Endodermal cell (in vitro differentiated cells): ENCODE data around the gene THSD8. TPM values are rescaled to one million over a fixed set of nuclear protein-coding genes. Genes with fewer than 3 reads are reported as not detected.

ENCODE experiments used
- DNase-seq: peaks from one replicate; pipeline ENCODE4 v3.0.0-alpha.2; 2017
- H3K27ac ChIP-seq: 2 replicates; pipeline ENCODE4 v1.5.1; 2013; ENCODE audit warnings: mild to moderate bottlenecking, low read depth, low read length, moderate library complexity
- H3K27me3 ChIP-seq: 2 replicates; pipeline ENCODE4 v1.6.1; 2013; ENCODE audit warnings: mild to moderate bottlenecking, low read length, moderate library complexity; ENCODE audit not compliant: insufficient read depth, control insufficient read depth, poor library complexity, severe bottlenecking
- H3K36me3 ChIP-seq: 2 replicates; pipeline ENCODE4 v1.7.0; 2013; ENCODE audit warnings: mild to moderate bottlenecking, low read length, moderate library complexity; ENCODE audit not compliant: control insufficient read depth, insufficient read depth
- H3K4me1 ChIP-seq: one replicate; pipeline ENCODE4 v1.7.0; 2013; ENCODE audit warnings: low read length; ENCODE audit not compliant: control insufficient read depth, insufficient read depth
- H3K4me3 ChIP-seq: 2 replicates; pipeline ENCODE4 v1.5.1; 2013; ENCODE audit warnings: mild to moderate bottlenecking, low read length, moderate library complexity
- H3K9ac ChIP-seq: 2 replicates; pipeline ENCODE4 v1.6.1; 2013; ENCODE audit warnings: mild to moderate bottlenecking, low read length, moderate library complexity; ENCODE audit not compliant: poor library complexity, severe bottlenecking; ENCODE audit errors: extremely low read depth
- H3K9me3 ChIP-seq: 2 replicates; pipeline ENCODE4 v1.6.1; 2013; ENCODE audit warnings: mild to moderate bottlenecking, low read length, moderate library complexity; ENCODE audit not compliant: control insufficient read depth
- H3K27ac Mint-ChIP-seq: 2 replicates; pipeline ENCODE4 v1.8.0; 2020; ENCODE audit warnings: mixed read lengths
- H3K27me3 Mint-ChIP-seq: 2 replicates; pipeline ENCODE4 v1.8.0; 2021; ENCODE audit warnings: mild to moderate bottlenecking, mixed read lengths; ENCODE audit not compliant: insufficient read depth
- H3K36me3 Mint-ChIP-seq: 2 replicates; pipeline ENCODE4 v1.8.0; 2020; ENCODE audit warnings: low read depth, mixed read lengths
- H3K4me1 Mint-ChIP-seq: 2 replicates; pipeline ENCODE4 v1.8.0; 2020; ENCODE audit warnings: mixed read lengths
- H3K4me3 Mint-ChIP-seq: 2 replicates; pipeline ENCODE4 v1.8.0; 2020; ENCODE audit warnings: mild to moderate bottlenecking, moderate library complexity, mixed read lengths
- H3K9me3 Mint-ChIP-seq: 2 replicates; pipeline ENCODE4 v1.8.0; 2020; ENCODE audit warnings: mild to moderate bottlenecking, mixed read lengths
- WGBS, 2 experiments: methylation state at CpG; one replicate each; pipeline versions ENCODE4 v1.1.5 to v1.1.7; 2013; ENCODE audit warnings: missing lambda C conversion rate in 2 of 2, mixed read lengths in 1 of 2; ENCODE audit not compliant: insufficient coverage in 1 of 2, insufficient read length in 1 of 2; 5-methylcytosine and 5-hydroxymethylcytosine counted together
- total RNA-seq, 2 donors: library from RNA; stranded (reverse); fragmentation: NEBNext Ultra II Directional in 1 of 2; extraction: Animal tissue kit (Norgen Biotek cat#: 25700) in 1 of 2; gene quantifications; 2 replicates in 1 of 2; 3 replicates in 1 of 2; pipeline ENCODE4 v1.2.1, GENCODE V29; 2021
- TF ChIP-seq, protein P1 (sequence below): fragments of 200-600 bp; sonication (generic); conservative IDR thresholded peaks from 2 replicates; pipeline ENCODE4 v1.5.0; 2021; ENCODE audit warnings: antibody characterized with exemption, mild to moderate bottlenecking

THSD8 gene
- total RNA-seq, 2 donors from 2014 or later = 34.4 to 57.4 TPM

DNA sequence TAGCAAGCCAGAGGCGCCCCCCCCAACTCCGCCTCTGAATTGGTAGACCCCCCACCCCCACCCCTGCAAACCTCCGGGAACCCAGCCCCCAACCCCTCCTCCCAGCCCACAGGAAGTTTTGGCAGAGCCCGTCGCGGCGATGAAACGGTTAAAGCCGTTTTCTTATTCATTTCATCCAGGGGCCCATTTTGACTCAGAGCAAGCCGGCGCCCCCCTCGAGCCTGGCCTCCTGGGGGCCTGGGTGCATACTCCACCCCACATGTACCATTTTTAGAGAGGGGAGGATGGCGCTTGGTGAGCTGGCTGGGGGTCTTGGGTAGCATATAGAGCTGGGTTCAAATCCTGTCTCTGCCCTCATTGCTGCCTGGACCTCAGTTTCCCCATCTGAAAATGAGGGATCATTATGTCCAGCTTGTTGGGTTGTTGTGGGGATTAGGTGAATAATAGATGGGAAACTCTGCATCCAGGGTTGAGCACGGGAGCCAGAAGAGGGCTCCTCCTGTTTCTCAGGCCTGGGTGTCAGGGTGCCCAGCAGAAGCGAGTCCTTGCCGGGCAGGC, 18.5 kb upstream of the THSD8 start:
- no peak overlapping the region for H3K4me3 ChIP-seq
- no peaks in the 10 kb centered on the region for H3K9me3 ChIP-seq
- no peak overlapping the region for H3K9ac ChIP-seq
- peaks cover 4% of the 10 kb centered on the region for H3K4me1 ChIP-seq
- WGBS, 2 experiments = 43 to 45% methylated on average over 4 to 16 of the region's 16 CpGs
- Mint-ChIP-seq H3K36me3 (no peaks in the 10 kb centered on the region), H3K4me3 (peak overlapping the region; percentile 61), H3K9me3 (no peaks in the 10 kb centered on the region), H3K27me3 (no peaks in the 10 kb centered on the region), H3K27ac (no peak overlapping the region), H3K4me1 (peaks cover 15% of the 10 kb centered on the region)
- H3K27ac ChIP-seq = no peak overlapping the region
- no peaks in the 10 kb centered on the region for H3K36me3 ChIP-seq
- TF ChIP-seq, protein P1, sequence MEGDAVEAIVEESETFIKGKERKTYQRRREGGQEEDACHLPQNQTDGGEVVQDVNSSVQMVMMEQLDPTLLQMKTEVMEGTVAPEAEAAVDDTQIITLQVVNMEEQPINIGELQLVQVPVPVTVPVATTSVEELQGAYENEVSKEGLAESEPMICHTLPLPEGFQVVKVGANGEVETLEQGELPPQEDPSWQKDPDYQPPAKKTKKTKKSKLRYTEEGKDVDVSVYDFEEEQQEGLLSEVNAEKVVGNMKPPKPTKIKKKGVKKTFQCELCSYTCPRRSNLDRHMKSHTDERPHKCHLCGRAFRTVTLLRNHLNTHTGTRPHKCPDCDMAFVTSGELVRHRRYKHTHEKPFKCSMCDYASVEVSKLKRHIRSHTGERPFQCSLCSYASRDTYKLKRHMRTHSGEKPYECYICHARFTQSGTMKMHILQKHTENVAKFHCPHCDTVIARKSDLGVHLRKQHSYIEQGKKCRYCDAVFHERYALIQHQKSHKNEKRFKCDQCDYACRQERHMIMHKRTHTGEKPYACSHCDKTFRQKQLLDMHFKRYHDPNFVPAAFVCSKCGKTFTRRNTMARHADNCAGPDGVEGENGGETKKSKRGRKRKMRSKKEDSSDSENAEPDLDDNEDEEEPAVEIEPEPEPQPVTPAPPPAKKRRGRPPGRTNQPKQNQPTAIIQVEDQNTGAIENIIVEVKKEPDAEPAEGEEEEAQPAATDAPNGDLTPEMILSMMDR = no peak
- H3K27me3 ChIP-seq = no peaks in the 10 kb centered on the region
- DNase-seq = peak; percentile 58

DNA sequence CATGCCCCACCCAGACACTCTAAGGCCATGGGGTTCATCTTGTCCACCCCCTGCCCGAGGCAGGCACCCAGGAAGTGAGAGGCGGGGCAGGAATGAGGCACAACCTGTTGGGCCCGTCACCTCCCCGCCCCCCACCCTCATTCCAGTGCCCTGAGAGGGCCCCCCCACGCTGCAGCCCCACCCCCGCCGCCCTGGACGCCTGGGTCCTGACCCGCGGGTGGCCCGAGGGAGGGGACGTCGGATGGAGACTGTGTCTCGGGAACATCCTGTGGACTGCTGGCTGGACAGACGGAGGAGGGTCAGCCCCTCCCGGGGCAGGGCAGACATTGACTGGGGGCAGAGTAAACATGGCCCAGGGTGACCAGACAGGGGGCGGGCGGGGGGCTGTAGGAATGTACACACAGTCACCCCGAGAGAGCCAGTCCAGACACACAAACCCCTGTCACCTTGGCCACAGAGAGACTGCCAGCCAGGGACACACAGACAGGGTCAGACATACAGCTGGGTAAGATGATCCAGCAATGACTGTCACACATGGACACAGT, 17.9 kb upstream of the THSD8 start:
- Histone ChIP-seq H3K27me3 (no peaks in the 10 kb centered on the region), H3K4me3 (no peak overlapping the region), H3K27ac (no peak overlapping the region), H3K9ac (no peak overlapping the region), H3K36me3 (no peaks in the 10 kb centered on the region), H3K9me3 (no peaks in the 10 kb centered on the region), H3K4me1 (peaks cover 9% of the 10 kb centered on the region)
- Mint-ChIP-seq H3K36me3 (no peaks in the 10 kb centered on the region), H3K9me3 (no peaks in the 10 kb centered on the region), H3K4me3 (peak overlapping the region; percentile 61), H3K27ac (no peak overlapping the region), H3K27me3 (no peaks in the 10 kb centered on the region), H3K4me1 (peaks cover 16% of the 10 kb centered on the region)
- TF ChIP-seq, protein P1 = no peak
- DNase-seq = peak; percentile 54
- WGBS, 2 experiments = 20 to 62% methylated on average over 1 to 18 of the region's 19 CpGs

DNA sequence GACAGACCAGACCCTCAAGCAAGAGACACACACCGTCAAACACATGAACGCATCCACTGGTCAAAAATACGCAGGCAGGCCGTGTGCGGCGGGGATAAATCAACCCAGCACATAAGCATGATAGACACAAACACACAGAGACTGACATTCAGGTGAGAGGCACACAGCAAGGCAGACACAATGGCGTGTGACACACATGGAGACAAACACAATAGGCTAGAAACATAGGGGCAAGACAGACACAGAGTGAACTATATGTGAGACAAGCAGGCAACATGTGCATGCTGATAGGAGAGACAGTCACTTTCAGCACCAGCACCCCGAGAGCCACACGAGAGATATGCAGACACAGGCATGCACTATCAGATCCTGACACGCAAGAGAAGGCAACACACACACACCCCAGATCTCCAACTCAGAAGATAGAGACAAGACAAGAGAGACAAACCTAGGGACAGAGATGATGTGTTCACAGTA, 17.4 kb upstream of the THSD8 start:
- TF ChIP-seq, protein P1 = no peak
- Histone ChIP-seq H3K4me1 (peaks cover 11% of the 10 kb centered on the region), H3K9ac (no peak overlapping the region), H3K36me3 (no peaks in the 10 kb centered on the region), H3K27me3 (no peaks in the 10 kb centered on the region), H3K4me3 (no peak overlapping the region), H3K27ac (peak overlapping the region; percentile 41), H3K9me3 (no peaks in the 10 kb centered on the region)
- H3K9me3 Mint-ChIP-seq = no peaks in the 10 kb centered on the region
- 95% methylated on average over 4 to 10 of the region's 10 CpGs for WGBS, 2 experiments
- no peak overlapping the region for H3K27ac Mint-ChIP-seq
- no peaks in the 10 kb centered on the region for H3K27me3 Mint-ChIP-seq
- DNase-seq = no peak
- H3K36me3 Mint-ChIP-seq = no peaks in the 10 kb centered on the region
- H3K4me3 Mint-ChIP-seq = no peak overlapping the region
- H3K4me1 Mint-ChIP-seq = peaks cover 17% of the 10 kb centered on the region
